ENCODE data around the gene ARPC5. TPM values are rescaled to one million over a fixed set of nuclear protein-coding genes. Genes with fewer than 3 reads are reported as not detected.
"Not testable (repeated sequence)": the region's sequence is repeated elsewhere in the genome, so short reads cannot be mapped to it uniquely, and the experiment has no call there.

ARPC5 gene
- polyA plus RNA-seq, 1 donor: 76.7 TPM

DNA sequence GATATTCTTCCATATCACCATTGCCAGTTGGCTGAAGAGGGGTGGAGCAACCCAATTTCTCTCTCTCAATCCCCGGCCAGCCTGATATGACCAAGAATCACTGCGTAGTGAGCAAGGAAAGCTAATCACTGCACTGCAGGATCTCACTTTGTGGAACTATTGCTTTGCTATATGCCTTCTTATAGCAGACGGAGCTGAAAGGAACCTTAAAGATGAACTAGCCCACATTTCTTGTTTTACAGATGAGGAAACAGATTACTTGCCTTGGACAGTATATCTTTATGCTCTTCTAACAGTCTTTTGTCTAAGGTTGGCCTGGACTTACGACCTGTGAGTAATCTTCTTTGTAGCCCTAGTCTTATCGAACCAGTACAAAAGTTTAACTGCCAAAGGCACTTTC is 9.9 kb upstream of the ARPC5 start:
- no peak for DNase-seq

DNA sequence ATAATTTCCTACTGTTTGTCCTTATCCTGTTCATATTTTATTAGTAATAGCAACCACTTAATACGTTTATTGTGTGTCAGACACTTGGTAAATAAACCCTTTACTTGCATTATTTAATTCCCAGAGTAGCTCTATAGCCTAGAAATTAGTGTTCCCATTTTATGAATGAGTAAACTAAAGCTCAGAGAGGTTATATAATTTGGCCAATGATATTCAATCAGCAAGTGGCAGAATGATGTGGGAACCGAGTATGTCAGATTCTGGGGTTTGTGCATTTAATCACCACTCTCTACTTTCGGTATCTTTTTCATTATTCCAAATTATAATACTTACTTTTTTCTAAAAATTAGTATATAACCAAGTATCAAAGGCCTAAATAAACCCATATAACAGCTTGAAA is 6.6 kb upstream of the ARPC5 start:
- no peak for DNase-seq

DNA sequence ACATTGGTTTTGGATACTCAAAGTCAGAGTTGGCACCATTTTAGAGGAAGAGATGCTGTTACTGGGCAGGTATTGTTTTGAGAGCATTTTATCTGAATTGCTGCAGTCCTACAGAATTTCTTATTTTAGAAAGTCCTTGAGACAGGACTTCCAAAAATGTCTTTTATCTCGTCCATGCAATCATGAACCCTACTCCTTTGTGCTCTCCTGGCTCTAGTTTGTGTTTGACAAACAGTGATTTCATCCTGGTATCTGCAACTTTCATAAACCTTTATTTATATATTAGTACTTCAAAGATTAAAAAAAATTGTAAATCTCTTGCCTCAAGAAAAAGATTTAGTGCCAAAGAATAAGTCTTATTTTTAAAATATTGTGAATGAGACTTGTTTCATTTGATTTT is 4.6 kb upstream of the ARPC5 start:
- DNase-seq: no peak

DNA sequence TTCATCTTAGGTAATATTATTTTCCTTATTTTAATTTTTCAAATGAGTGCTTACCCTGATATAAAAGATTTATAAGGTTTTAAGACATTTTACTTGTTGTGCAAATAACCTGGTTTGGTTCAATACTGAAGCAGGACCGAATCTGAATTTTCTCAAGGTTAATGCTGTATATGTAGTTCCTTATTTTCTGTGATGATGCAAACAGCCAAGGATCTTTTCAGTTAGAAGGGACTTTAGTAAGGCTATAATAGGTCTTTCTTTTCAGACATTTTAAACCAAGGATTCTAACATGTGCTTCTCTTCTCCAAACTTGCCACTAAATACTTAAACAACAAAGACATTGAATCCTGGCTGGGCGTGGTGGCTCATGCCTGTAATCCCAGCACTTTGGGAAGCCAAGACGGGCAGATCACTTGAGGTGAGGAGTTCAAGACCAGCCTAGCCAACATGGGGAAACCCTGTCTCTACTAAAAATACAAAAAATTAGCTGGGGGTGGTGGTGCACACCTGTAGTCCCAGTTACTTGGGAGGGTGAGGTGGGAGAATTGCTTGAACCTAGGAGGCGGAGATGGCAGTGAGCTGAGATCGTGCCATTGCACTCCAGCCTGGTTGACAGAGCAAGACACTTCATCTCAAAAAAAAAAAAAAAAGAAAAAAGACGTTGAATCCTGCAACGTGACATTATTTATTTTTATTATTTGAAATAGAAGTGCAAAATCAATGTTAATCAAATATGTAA is 3.2 kb upstream of the ARPC5 start:
- DNase-seq: no peak

DNA sequence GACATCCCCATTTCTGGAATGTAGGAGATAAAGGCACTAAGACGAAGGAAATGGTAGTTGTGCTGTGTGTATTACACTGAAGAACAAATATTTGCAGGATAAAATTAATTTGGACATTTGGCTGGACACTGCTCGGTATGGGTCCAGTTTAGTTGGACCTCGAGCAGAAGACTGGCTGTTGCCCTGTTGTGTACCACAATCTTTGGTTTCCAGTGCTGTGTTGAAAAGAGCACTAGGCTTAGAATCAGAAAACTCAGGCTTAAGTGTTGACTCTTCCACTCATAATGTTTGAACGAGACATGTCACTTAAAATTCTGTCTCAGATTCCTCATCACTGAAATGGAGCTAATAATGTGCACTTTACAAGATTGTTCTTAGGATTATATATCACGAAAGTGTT is 1.2 kb upstream of the ARPC5 start:
- DNase-seq: no peak

DNA sequence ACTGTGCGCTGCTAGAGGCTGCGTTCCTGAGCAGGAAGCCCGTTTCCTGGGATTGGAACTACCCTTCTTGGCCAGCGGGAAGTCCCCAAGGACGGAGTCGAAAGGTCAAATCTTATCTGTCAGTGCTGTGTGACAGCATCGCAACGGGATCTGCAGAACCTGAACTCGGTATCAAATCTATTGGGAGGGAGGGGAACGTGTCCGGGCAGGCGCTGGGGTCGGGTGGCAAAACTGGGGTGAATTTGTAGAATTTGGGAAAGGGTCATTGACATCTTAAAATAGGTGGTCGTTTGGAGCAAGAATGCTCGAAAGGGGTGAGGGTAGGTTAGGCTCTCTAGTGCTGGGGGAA is 725 bp upstream of the ARPC5 start:
- no peak for DNase-seq

DNA sequence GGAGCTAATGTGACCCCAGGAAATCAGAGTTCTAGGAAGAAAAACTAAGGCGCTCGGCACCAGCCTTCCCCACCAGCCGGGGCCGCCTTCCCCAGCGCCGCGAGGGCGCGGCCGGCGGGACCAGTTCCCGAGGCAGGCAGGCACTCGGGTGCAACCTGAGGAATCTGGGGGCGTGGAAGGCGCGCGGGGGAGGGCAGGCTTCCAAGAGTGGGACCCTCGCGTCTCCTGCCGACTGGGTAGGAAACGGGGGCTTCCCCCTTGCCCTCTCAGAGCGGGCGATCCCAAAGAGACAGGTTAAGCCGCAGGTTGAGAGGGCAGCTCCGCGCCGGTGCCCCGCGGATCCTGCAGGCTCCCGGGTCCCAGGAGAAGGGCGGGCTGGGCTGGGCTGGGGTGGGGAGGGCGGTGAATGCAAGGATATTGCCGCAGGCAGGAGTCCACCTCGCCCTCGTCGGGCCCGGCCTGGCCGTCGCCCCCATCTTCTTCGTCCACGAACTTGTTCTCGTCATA is 431 bp downstream of the ARPC5 start:
- peak; percentile 39 for DNase-seq

DNA sequence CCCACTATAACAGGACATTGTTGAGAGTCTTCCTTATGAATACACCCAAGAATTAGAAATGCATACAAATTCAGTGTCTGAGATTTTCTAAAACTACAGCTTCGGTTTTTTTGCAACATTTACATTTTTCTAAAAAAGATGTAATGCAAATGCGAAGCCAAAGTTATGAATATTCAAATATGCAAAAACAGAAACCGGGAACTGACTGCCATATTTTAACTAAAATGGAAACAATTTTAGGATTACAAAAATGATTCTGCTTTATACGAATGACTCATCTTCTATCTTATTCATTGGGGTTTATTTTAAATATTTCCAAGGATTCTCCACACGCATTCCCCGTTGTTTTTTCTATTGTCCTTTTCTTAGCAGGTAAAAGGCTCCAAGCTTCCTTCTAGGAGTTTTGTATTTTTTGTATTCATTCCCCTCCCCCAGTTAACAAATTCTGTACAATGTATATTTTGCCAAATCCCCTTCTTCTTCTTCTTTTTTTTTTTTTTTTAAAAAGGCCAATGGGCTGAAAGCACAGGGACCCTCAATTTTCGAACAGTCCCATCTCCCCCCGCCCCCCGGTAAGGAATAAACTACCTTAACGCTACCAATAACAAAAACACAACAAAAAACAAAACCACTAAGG is 1.0 kb downstream of the ARPC5 start:
- no peak for DNase-seq

DNA sequence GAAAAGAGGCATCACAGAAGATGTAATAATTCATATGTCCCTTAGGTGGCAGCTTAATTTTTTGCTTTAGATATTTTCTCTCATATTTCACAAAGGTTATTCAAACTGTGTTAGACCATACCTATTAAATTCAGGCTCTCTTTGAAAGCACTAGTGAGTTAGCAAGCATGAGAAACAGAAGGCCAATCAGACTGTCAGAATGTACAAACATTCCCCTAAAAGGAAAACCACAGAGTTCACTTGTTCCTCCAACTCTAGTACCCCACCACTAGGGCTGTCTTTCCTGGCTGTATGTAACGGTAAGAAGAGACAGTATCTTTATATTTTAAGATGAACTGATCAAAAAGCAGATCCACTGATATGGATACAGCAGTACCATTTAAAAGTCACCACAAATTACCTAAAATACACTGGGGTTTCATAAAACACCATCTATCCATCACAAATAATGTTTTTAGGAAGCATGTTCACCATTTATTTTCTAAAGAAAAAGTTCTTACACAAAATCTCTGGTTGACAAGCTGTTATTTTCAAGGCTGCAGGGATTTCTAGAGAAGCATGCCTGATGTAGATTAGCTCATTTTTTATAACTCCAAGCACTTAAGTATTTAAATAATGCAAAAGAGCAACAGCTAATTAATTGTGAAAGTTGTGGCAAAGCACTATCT is 1.8 kb downstream of the ARPC5 start:
- peak; percentile 34 for DNase-seq

DNA sequence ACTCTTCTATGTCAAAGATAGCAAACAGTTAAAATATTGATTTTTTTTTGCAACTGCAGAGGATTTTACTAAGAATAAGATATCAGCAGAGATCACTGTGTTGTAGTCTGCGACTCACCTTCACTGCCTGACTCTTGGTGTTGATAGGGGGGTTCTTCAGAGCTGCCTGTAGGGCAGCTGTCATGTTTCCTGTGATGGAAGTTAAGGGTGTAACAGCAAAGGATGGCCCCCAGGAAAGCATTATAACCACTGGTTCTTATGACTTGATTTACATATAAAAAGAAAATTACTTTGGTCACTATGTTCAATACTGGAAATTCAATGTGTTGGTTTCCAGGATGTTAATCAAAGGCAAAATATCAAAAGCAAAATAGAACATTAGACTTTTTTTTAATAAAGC is 2.6 kb downstream of the ARPC5 start:
- no peak for DNase-seq

DNA sequence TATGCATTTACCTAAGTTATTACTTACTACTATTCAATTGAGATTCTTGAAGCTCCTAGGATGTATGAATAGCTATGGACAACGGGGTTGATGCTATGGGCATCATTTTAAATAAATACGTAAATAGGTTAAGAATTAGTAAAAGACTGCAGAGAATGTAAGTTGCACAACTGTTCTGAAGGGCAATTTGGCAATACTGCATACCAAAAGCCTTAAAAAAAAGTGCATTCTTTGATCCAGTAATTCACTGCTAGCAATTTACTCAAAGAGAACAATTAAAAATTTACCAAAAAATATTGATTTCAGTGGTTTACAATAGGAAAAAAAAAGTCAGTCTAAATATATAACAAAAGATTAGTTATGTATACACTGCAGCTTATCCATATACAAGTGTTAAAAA is 3.5 kb downstream of the ARPC5 start:
- no peak for DNase-seq

DNA sequence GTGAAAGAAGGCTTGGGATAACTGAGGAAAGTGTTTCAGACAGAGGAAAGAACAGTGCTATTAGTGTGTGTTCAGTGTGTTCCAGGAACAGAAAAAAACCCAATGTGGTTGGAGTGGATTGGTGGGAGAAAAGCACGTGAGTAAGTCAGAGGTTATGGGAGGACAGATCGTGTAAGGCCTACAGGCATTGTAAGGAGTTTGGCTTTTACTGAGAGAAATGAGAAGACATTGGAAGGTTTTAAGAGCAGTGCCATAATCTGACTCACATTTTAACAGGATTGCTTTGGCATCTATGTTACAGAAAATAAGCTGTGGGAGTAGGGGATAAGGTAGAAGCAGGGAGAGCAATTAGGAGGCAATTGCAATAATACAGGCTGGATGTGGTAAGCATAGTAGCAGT is 4.8 kb downstream of the ARPC5 start:
- no peak for DNase-seq

DNA sequence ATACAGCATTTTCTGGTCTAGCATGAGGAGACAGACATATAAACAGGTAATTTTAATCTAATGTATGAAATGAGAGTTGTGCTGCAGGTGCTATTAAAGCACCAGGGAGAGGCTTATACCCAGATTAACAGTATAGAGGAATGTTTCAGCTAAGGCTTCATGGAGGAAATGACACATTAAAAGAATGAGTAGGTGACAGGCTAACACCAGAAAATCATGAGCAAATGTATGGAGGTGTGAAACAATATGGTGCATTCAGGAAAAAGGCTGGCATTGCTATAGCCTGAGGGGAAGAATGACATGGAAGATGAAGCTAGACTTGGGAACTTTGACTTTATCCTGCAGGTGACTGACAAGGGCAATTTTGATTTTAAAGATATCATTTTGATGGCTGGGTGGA is 7.0 kb downstream of the ARPC5 start:
- DNase-seq: no peak

DNA sequence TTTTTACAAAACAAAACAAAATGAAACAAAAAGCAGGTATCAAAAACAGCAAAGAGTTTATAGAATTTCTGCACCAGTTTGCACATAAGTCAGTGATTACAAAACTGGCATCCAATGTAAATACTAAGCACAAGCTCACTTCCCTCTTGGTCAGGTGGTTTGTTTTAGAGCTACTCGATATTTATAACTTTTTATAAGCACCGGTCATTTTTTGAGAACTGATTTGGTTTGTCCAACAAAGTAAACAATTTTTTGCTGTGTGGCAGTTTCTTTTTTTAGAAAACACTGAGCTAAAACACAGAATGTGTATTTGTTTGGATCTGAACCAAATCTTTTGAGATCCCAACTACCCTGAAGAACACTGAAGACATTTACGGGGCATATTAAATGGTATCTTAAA is 9.3 kb downstream of the ARPC5 start:
- not testable (repeated sequence) for DNase-seq

DNA sequence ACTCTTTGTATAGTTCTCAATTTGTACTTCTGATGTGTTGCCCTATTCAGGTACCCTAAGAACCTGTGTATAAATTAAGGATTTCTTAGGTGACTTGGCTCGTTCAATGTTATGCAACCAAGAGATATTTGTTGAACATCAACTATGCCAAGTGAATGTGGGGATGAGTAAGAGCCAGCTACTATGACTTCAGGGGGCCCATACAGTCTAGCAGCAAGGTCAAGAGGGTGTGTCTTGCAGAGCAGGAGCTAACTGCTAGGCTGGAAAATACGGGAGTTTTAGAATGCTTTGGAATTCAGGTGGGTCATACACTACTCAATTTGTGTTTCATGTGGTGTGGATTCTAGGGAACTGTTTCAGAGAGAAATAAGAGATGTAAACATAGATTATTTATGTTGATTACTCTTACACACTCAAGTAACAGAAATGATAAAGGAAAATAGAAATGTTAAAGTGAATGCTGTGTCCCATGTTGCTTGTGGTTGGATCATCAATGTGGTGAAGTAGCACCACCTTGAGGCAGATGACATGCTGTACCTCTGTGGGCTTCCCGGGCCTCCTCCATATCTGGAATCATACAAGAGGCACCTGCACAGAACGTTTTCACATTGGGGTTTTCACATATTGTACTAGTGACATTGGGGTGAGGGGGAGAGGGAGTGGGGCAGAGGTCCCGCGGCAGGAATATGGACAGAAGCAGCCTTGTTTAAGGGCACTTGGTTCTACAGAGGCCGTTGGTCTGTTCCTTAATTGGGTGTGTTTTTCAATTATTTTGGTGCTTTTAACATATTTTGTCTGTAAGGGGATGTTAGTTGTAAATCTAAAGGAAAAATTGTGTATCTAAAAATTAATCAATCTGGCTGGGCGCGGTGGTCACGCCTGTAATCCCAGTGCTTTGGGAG is 12.4 kb downstream of the ARPC5 start:
- DNase-seq: peak; percentile 65

DNA sequence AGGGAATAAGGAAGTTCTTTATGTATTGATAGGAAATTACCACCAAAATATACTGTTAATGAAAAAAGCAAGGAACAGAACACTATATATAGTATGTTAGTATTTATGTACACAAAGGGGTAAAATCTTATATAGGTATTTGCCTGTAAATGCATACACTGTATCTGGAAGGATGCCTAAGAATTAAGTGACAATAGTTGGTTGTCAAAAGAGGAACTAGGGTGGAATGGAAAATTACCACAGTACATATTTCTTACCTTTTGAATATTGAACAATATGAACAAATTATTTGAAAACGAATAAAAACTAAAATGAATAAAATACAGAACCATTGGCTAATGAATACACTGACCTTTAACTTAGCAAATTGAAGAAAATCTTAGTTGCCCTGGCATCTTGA is 13.6 kb downstream of the ARPC5 start:
- DNase-seq: no peak

DNA sequence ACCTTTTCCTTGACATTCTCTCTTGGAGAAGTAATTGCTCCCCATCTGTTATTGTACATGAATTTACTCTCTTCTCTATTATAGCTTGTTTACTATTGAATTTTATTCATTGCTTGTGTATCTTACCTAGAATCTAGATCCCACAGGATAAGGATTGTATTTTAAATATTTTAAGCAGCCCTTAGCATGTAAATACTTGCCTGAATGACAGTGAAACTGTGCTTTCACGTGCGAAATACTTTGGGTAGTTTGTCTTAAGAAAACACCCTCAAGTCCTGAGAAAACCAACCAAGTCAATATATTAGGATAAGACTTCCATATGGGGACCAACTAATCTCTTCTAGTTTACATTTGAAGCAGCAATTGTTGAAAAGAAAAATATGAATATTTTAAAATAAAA is 15.3 kb downstream of the ARPC5 start:
- DNase-seq: no peak

DNA sequence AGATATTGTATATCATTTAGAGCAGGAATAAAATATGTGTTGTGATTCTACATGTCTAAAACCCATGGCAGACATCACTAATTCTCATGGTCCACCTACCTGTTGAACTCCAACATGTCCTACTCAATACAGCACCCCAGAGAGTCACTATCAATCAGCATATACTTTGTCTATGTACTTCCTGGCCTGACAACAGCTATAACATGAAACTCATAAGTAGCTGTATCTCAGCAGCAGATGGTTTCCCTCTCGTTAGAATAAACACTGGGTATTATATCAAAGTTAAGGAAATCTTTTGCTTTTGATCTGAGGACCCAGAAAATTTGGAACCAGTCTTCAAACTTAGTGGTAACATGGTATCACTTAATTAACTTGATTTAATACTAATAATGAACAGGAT is 15.8 kb downstream of the ARPC5 start:
- no peak for DNase-seq

DNA sequence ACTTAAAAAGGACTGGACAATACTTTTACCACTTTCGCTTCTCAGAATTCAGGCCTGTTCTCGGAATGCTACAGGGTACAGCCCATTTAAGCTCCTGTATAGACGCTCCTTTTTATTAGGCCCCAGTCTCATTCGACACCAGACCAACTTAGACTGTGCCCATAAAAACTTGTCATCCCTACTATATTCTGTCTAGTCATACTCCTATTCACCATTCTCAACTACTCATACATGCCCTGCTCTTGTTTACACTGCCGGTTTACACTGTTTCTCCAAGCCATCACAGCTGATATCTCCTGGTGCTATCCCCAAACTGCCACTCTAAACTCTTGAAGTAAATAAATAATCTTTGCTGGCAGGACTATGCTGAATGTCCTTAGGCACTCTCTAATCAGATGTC is 17.4 kb downstream of the ARPC5 start:
- DNase-seq: not testable (repeated sequence)

DNA sequence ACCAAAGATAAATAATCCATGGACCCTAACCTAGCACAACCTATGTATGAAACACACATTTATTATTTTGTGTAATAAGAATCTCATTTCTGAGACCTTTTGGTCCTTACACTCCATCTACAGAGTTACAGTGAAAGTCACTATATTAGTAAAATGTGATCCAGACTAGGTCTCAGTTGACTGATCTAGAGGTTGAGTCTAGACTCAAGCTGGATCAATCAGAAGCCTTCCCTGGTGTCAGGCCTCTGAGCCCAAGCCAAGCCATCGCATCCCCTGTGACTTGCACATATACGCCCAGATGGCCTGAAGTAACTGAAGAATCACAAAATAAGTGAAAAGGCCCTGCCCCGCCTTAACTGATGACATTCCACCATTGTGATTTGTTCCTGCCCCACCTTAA is 22.6 kb downstream of the ARPC5 start:
- not testable (repeated sequence) for DNase-seq

DNA sequence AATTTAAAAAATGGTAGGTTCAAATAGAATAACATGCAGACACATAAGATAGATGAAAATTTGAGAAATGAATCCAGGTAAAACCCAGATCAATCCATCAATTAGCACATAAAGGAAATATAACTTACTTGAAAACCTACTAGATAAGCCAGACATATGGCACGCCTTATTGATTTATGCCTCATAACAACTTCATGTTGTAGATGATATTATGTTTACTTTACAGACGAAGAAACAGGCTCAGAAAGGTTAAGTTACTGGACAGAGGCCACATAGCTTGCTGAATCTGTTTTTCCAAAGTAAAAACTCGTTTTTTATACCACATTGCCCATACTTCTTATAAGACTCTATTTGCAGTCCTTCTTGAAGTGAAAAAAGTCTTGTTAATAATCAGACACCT is 23.2 kb downstream of the ARPC5 start:
- no peak for DNase-seq

DNA sequence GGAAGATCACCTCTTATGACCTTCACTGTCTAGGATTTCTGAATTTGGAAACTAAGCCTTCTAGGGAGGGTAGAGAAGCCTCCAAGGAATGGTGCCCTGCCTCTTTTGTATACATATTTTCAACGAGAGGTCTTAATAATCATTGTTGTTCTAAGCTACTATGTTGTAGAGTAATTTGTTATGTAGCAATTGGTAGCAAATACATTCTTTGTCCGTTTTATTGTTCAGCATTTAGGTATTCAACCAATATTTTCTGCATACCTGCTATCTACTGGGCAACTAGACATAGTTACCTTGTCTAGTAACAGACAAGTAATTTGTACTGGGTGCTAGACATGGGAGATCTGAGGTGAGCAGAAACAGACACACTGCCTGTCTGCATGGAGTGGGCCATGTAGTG is 24.6 kb downstream of the ARPC5 start:
- DNase-seq: no peak
